Thoracic aorta (tissue), 2 donors: ENCODE data around the gene SAP30BP. TPM values are rescaled to one million over a fixed set of nuclear protein-coding genes. Genes with fewer than 3 reads are reported as not detected.

Experiments
- ATAC-seq: fragments of 150-250 bp; one replicate; pipeline ENCODE4 v1.8.0; 2017; ENCODE audit warnings: low read depth; ENCODE audit not compliant: insufficient number of reproducible peaks, low FRiP score
- DNase-seq: peaks from one replicate; pipeline ENCODE4 v3.0.0-alpha.2; 2020; ENCODE audit warnings: low spot score
- H3K27ac ChIP-seq, 2 donors: fragments of 200-600 bp; sonication (generic); 1 replicate in 1 of 2; 2 replicates in 1 of 2; pipeline ENCODE4 v1.5.1; 2016; ENCODE audit warnings: mild to moderate bottlenecking in 2 of 2, moderate library complexity in 2 of 2
- H3K27me3 ChIP-seq: fragments of 200-600 bp; sonication (generic); replicated peaks from 2 replicates; pipeline ENCODE4 v1.6.0; 2016; ENCODE audit warnings: mild to moderate bottlenecking; ENCODE audit not compliant: insufficient read depth
- H3K36me3 ChIP-seq: fragments of 200-600 bp; sonication (generic); one replicate; pipeline ENCODE4 v1.5.1; 2016
- H3K4me1 ChIP-seq, 2 donors: fragments of 200-600 bp; sonication (generic); 1 replicate in 1 of 2; 2 replicates in 1 of 2; pipeline versions ENCODE4 v1.5.1 to v1.6.0; 2016; ENCODE audit warnings: low read depth in 2 of 2, mild to moderate bottlenecking in 1 of 2; ENCODE audit not compliant: control insufficient read depth in 1 of 2
- H3K4me3 ChIP-seq: fragments of 200-600 bp; sonication (generic); 2 replicates; pipeline ENCODE4 v1.5.1; 2016; ENCODE audit warnings: mild to moderate bottlenecking
- H3K9me3 ChIP-seq: fragments of 200-600 bp; sonication (generic); 2 replicates; pipeline ENCODE4 v1.5.1; 2016
- total RNA-seq, 2 donors: library from RNA; depleted of rRNA; stranded (reverse); fragments of >200 nt; gene quantifications; one replicate each; pipeline versions ENCODE4 v1.1.0 to v1.2.3, GENCODE V29; 2016
- TF ChIP-seq, protein P1 (sequence below): fragments of 200-600 bp; sonication (generic); IDR thresholded peaks from one replicate; pipeline ENCODE4 v1.5.1; 2019; ENCODE audit warnings: antibody characterized with exemption

SAP30BP gene
- 10 to 100 TPM; 65.1 to 70.4 TPM for total RNA-seq

DNA sequence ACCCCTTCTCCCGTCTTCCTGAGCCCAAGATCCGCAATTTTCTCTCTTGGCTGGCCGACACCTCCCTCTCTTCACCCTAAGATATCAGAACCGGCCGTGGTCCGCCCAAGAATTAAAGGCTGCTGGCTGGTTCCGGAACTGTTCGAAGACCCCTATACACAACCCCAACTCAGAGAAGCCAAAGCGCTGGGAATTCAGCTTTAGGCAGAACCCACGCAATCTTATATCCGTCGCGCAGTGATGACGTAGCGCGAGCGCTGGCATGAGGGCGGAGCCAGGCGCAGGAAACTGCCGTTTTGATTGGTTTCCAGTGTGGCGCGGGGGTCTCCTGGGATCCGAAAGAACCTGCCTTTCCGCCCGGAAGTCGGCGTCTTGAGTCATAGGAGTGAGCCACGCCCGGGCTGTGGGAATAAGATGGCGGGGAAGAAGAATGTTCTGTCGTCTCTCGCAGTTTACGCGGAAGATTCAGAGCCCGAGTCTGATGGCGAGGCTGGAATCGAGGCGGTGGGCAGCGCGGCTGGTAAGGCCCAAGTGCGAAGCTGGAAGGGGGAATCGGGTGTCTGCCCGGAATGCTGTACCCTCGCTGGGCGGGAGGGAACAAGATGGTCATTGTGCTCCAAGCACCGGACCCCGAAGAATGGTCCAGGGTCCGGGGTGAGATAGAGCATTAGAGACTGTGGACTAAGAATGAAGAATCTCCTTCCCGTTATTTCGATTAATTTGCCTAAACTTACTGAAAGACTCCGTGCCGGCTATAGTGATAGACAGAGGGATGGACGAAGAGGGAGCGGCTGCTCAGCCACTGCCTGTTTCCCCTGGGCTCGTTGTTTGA is at the start of gene SAP30BP, which contains the start of gene RECQL5:
Gene SAP30BP, plus strand, starts transcription at position 380 of the 832 bp plus-strand sequence. Its CDS starts 35 bp downstream, at position 415.
Gene RECQL5, minus strand, starts transcription at position 196 of the 832 bp plus-strand sequence. CDS start 597 bp downstream, outside the sequence.
- no peaks in the 10 kb centered on the region for H3K9me3 ChIP-seq
- H3K4me1 ChIP-seq: peaks cover 16 to 19% of the 10 kb centered on the region in 2 donors
- H3K36me3 ChIP-seq: peaks cover 25% of the 10 kb centered on the region
- DNase-seq (peak; percentile 92), ATAC-seq (peak; percentile 98)
- H3K4me3 ChIP-seq: peak within 1 kb of the TSS; percentile 97
- peak within 1 kb of the TSS; percentile 92 to 96 for H3K27ac ChIP-seq
- no peaks in the 10 kb centered on the region for H3K27me3 ChIP-seq
- TF ChIP-seq, protein P1, sequence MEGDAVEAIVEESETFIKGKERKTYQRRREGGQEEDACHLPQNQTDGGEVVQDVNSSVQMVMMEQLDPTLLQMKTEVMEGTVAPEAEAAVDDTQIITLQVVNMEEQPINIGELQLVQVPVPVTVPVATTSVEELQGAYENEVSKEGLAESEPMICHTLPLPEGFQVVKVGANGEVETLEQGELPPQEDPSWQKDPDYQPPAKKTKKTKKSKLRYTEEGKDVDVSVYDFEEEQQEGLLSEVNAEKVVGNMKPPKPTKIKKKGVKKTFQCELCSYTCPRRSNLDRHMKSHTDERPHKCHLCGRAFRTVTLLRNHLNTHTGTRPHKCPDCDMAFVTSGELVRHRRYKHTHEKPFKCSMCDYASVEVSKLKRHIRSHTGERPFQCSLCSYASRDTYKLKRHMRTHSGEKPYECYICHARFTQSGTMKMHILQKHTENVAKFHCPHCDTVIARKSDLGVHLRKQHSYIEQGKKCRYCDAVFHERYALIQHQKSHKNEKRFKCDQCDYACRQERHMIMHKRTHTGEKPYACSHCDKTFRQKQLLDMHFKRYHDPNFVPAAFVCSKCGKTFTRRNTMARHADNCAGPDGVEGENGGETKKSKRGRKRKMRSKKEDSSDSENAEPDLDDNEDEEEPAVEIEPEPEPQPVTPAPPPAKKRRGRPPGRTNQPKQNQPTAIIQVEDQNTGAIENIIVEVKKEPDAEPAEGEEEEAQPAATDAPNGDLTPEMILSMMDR: no peak

DNA sequence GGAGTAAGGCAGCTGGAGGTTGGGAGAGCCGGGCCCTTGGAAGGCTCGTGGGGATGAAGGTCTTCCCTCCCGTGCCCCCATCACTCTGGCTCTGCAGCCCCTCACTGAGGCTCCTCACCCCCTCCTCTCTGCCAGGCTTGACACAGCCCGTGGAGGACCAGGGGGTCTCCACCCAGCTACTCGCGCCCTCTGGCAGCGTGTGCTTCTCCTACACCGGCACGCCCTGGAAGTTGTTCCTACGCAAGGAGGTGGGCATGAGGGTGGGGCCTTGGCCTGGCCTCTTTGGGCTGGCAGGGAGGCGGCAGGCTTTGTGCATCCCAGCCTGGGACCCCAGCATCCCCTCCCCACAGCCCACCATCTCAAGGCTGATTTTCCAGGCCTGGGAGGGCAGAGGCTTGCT is 49.5 kb upstream of the SAP30BP start:
- DNase-seq: no peak
- Histone ChIP-seq H3K4me1 (no peaks in the 10 kb centered on the region), H3K9me3 (no peaks in the 10 kb centered on the region), H3K4me3 (no peak overlapping the region), H3K36me3 (peaks cover 3% of the 10 kb centered on the region), H3K27me3 (no peaks in the 10 kb centered on the region), H3K27ac (no peak overlapping the region)
- no peak for ATAC-seq
- TF ChIP-seq, protein P1: no peak

DNA sequence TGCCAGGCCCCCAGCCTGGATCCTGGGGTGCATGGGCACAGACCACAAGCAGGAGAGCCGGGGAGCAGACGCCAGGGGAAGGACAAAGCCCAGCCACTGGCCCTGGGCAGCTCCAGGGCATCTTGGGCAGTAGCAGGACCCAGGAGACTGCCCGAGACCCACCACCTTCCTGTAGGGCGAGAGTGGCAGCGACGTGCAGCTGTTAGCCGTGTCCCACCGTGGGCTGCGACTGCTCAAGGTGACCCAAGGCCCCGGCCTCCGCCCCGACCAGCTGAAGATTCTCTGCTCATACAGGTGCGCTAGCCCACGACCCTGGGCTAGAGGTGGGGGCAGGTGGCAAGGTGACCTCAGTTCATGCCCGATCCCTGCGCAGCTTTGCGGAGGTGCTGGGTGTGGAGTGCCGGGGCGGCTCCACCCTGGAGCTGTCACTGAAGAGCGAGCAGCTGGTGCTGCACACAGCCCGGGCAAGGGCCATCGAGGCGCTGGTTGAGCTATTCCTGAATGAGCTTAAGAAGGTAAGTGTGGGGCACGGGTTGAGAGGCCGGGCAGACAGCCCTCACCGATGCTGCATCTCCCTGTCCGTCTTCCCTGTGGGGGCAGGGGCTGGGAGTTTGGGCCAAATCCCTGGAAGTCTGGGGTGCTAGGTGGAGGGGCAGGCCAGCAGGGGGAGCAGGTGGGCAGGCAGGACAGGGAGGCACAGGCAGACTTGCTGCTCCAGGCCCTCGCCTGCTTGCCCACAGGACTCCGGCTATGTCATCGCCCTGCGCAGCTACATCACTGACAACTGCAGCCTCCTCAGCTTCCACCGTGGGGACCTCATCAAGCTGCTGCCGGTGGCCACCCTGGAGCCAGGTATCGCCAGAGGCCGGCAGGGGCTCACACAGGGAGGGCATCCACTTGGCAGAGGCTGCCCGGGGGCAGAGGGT is 47.4 kb upstream of the SAP30BP start:
- TF ChIP-seq, protein P1: no peak
- no peak overlapping the region for H3K4me3 ChIP-seq
- DNase-seq (no peak), ATAC-seq (no peak)
- H3K27ac ChIP-seq: no peak overlapping the region
- H3K9me3 ChIP-seq: no peaks in the 10 kb centered on the region
- no peaks in the 10 kb centered on the region for H3K27me3 ChIP-seq
- H3K4me1 ChIP-seq: no peaks in the 10 kb centered on the region
- peaks cover 3% of the 10 kb centered on the region for H3K36me3 ChIP-seq

DNA sequence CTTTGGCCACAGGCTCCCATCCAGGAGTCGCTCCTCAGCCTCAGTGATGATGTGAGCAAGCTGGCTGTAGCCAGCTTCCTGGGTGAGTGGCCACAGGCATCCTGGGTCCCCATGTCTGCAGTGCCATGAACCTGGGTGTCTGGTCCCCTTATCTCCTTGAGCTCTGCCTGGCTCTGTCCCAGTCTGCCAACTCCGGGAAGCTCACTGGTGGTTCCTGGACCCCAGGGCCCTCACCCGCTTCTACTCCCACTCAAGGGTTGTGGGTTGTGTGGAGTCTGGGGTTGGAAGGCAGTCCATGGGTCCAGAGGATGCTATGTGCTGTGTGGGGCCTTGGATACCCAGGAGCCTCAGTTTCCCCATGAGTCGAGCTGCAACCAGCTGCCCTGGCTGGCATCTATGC is 45.6 kb upstream of the SAP30BP start:
- ATAC-seq: no peak
- H3K4me3 ChIP-seq: no peak overlapping the region
- TF ChIP-seq, protein P1: no peak
- DNase-seq: no peak
- H3K9me3 ChIP-seq: no peaks in the 10 kb centered on the region
- H3K27ac ChIP-seq: no peak overlapping the region
- H3K4me1 ChIP-seq: no peaks in the 10 kb centered on the region
- no peaks in the 10 kb centered on the region for H3K27me3 ChIP-seq
- peaks cover 8% of the 10 kb centered on the region for H3K36me3 ChIP-seq

DNA sequence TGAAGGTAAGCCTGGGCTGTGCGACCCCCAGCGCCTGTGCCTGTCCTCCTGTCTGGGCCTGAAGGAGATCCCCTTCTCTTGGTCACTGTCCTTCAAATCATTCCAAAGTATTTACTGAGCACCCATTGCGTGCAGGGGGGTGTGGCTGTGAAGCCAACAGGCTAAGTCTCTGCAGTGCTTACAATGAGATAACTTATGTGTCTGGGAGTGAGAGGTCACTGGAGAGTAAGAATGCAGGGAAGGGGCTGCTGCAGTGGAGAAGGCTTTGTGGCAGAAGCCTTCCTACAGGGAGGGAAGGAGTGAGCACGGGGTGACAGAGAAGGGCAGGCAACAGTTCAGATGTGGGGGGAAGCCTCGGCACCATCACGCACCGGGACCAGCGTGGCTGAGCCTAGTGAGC is 45.1 kb upstream of the SAP30BP start:
- Histone ChIP-seq H3K4me1 (no peaks in the 10 kb centered on the region), H3K27me3 (no peaks in the 10 kb centered on the region), H3K4me3 (no peak overlapping the region), H3K27ac (no peak overlapping the region), H3K36me3 (peaks cover 12% of the 10 kb centered on the region), H3K9me3 (no peaks in the 10 kb centered on the region)
- ATAC-seq: no peak
- no peak for DNase-seq
- TF ChIP-seq, protein P1: no peak
